ENCODE results near the gene BSND. TPM values are rescaled to one million over a fixed set of nuclear protein-coding genes. Genes with fewer than 3 reads are reported as not detected.

BSND gene
- total and polyA plus RNA-seq, 9 of the 15 experiments (the other 6 are each of a cell fraction or from before 2014, with no cell fraction given) = not detected

DNA sequence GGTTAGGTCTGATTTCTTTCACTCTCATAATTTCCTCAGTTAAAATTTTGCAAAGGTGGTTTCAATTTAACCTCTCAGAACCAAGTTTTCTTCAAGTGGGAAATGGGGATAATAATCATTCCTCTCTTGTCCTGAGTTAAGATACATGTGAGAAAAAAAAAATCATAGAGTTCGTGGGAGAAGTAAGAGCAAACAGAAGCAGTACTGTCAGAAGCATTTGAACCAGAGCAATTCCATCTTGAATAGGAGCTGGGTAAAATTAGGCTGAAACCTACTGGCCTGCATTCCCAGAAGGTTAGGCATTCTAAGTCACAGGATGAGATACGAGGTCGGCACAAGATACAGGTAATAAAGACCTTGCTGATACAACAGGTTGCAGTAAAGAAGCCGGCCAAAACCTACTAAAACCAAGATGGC, 46.9 kb upstream of the BSND start (continued):
- peak; percentile 54 for TF ChIP-seq CXXC5 (CRISPR knock-in tag; IDR thresholded peaks at IDR 0.05)
- TF ChIP-seq MECOM (CRISPR knock-in tag; IDR thresholded peaks at IDR 0.05) = peak; percentile 57; the same call in 1 of the 2 replicates
- TF ChIP-seq ZNF766 (CRISPR knock-in tag; conservative IDR thresholded peaks at IDR 0.05) = 0 out of 2 replicates have a peak, but pooled peaks have one; percentile 33
- TF ChIP-seq ZC3H11A (IDR thresholded peaks at IDR 0.05; ENCODE audit: low read depth, low read length) = no peak

DNA sequence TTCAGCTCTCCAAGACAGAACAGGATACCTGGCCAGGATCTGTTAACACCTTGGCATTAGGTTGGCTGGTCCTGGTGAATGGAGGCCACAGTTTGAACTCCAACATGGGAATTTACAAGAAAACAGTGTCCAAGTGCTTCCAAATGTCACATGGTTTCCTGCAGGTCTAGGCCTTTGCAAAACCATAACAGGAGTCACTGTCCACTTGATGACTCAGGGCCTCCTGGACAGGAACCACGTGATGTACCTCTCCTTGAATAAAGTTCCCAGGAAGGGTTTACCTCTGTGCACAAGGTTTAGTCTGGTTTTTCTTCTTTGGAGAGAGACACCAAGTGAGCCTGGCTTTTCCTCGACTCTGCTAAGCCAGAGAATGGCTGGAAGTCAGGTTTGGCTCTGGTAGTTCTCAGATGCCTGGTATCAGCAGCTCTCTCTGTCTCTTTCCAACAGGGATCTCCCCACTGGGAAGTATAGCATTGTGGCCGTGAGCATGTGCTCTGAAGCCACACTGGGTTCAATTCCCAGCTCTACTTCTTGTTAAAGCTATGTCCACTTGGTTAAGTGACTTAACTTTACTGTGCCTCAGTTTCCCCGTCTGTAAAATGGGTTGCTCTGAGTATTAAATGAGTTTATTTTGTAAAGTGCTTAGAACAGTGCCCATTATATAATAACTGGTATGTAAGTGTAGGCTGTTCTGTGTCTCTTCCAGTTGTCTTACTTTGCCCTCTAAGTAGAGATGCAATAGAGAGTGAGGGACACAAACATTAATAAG, 45.6 kb upstream of the BSND start:
- no peaks in the 10 kb centered on the region for H4K20me1 ChIP-seq (replicated peaks; ENCODE audit: control insufficient read depth, insufficient read depth, low read length)
- peaks cover 4 to 7% of the 10 kb centered on the region in 2 experiments; a peak in 4 of 5 replicates for H3K4me1 ChIP-seq (replicated peaks in 1 of 2; ENCODE audit: control insufficient read depth in 2 of 2, insufficient read depth in 2 of 2, low read length in 2 of 2)
- ATAC-seq (peak; percentile 31; the same call in 2 of the 3 replicates), DNase-seq (ENCODE audit: extremely low read depth in 1 of 4, low spot score in 3 of 4) (peak in 1 of 4 experiments; percentile 20), FAIRE-seq (no peak)
- in situ Hi-C loops (cut with MboI) = loop anchor here (5.0 kb wide), 1 partner anchor 39 kb away; no protein-coding TSS in a partner anchor
- ChIA-PET CTCF (ENCODE audit: low intra/inter-chr PET ratio) (no interaction called here), POLR2A (no interaction called here)
- no peak overlapping the region for H3K9ac ChIP-seq (ENCODE audit: insufficient read depth in 1 of 2, low read depth in 2 of 2, low read length in 2 of 2)
- H3K9me3 ChIP-seq (replicated peaks; ENCODE audit: control insufficient read depth, insufficient read depth, low read depth, low read length) = no peaks in the 10 kb centered on the region; the same call in 1 of the 2 replicates
- no peak overlapping the region for H3K27ac ChIP-seq (ENCODE audit: extremely low read depth, low read depth, low read length)
- no peak overlapping the region for H3K4me3 ChIP-seq
- whole genome bisulfite sequencing (ENCODE audit: insufficient coverage, low coverage, missing lambda C conversion rate) = 8% methylated on average over 4 of the region's 4 CpGs
- no TSS peak for BruUV-seq (replicated peaks)
- H3K9me1 ChIP-seq (ENCODE audit: control insufficient read depth, insufficient read depth, low read length) = no peaks in the 10 kb centered on the region
- H3K4me2 ChIP-seq (ENCODE audit: insufficient read depth, low read length) = no peak overlapping the region
- no peaks in the 10 kb centered on the region for H3K79me2 ChIP-seq (ENCODE audit: control insufficient read depth, insufficient read depth, low read length)
- H2AFZ ChIP-seq (ENCODE audit: low read depth, low read length) = peak overlapping the region; percentile 79; the same call in 1 of the 2 replicates
- intact Hi-C loops (cut with micrococcal nuclease) = loop anchor here (5.0 to 10.0 kb wide), 2 partner anchors 329 to 382 kb away; no protein-coding TSS in a partner anchor
- no peaks in the 10 kb centered on the region for H3K36me3 ChIP-seq (ENCODE audit: control insufficient read depth, insufficient read depth, low read length)
- no peaks in the 10 kb centered on the region; a peak in 2 of 5 replicates for H3K27me3 ChIP-seq (ENCODE audit: control insufficient read depth in 2 of 2, insufficient read depth in 2 of 2, low read length in 2 of 2)
- TF ChIP-seq DMBX1 (CRISPR knock-in tag; IDR thresholded peaks at IDR 0.05; ENCODE audit: borderline replicate concordance) (0 out of 2 replicates have a peak, but pooled peaks have one; percentile 20), SRSF7 (optimal IDR thresholded peaks at IDR 0.05; ENCODE audit: low read depth, low read length) (no peak), FOSL1 (tag; conservative IDR thresholded peaks at IDR 0.05) (peak; percentile 53), DACH1 (IDR thresholded peaks at IDR 0.05; ENCODE audit: partially characterized antibody) (no peak), NFE2 (IDR thresholded peaks at IDR 0.05; ENCODE audit: low read depth) (peak; percentile 14; the same call in 1 of the 2 replicates), HDAC6 (IDR thresholded peaks at IDR 0.05; ENCODE audit: low read depth, low read length) (no peak), ZNF184 (CRISPR knock-in tag; IDR thresholded peaks at IDR 0.05) (no peak), ARID2 (IDR thresholded peaks at IDR 0.05) (no peak)
- TF ChIP-seq, protein P1, sequence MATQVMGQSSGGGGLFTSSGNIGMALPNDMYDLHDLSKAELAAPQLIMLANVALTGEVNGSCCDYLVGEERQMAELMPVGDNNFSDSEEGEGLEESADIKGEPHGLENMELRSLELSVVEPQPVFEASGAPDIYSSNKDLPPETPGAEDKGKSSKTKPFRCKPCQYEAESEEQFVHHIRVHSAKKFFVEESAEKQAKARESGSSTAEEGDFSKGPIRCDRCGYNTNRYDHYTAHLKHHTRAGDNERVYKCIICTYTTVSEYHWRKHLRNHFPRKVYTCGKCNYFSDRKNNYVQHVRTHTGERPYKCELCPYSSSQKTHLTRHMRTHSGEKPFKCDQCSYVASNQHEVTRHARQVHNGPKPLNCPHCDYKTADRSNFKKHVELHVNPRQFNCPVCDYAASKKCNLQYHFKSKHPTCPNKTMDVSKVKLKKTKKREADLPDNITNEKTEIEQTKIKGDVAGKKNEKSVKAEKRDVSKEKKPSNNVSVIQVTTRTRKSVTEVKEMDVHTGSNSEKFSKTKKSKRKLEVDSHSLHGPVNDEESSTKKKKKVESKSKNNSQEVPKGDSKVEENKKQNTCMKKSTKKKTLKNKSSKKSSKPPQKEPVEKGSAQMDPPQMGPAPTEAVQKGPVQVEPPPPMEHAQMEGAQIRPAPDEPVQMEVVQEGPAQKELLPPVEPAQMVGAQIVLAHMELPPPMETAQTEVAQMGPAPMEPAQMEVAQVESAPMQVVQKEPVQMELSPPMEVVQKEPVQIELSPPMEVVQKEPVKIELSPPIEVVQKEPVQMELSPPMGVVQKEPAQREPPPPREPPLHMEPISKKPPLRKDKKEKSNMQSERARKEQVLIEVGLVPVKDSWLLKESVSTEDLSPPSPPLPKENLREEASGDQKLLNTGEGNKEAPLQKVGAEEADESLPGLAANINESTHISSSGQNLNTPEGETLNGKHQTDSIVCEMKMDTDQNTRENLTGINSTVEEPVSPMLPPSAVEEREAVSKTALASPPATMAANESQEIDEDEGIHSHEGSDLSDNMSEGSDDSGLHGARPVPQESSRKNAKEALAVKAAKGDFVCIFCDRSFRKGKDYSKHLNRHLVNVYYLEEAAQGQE (IDR thresholded peaks at IDR 0.05; ENCODE audit: borderline replicate concordance) = no peak
- TF ChIP-seq, protein P1 (CRISPR knock-in tag; IDR thresholded peaks at IDR 0.05; ENCODE audit: low read depth) = no peak
